Activated CD4-positive, alpha-beta T cell treated with anti-CD3 and anti-CD28 coated beads for 1 hour (primary cell): ENCODE measurements around the gene CNOT8.
A peak's percentile ranks its signal among the peaks of the same experiment; 100 is the strongest.
"Not testable (repeated sequence)": the region's sequence is repeated elsewhere in the genome, so short reads cannot be mapped to it uniquely, and the experiment has no call there.

Source experiments
- DNase-seq: peaks from one replicate; pipeline ENCODE4 v3.0.0-alpha.2; 2020

CNOT8 gene

DNA sequence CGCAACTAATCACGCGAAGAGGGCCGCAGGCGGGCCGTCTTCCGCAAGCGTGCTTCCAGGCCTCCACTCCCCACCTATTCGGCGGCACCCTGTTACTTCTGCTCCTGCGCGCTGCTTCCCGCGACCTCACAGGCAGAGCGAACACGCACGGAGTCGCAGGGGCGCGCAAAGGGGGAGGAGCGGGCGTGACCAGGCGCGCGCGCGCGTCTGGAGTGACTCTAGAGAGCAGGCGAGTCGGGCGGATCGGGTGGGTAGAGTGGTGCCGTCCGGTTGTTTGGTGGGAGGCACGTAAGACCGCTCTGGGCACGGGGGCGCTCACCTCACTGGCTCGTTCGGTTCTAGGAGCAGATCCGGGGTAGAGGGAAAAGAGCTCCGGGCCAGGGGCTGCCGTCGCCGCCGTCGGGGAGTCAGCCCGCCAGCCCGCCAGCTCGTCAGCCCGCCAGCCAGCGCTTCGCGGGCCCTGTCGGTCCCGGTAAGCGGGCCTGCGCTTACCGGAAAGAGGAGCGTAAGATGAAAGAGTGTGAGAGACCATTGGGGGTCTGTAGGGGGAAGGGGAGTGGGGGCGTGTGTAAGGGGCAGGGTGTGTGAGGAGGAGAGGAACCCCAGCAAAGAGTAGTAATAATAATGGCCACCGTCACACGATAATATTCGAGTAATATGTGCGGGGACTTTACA lies at the start of gene CNOT8:
CNOT8 (plus strand) TSS at position 331 of the 675 bp plus-strand sequence. CDS start 4,652 bp downstream, outside the sequence.
- peak; percentile 96 for DNase-seq

DNA sequence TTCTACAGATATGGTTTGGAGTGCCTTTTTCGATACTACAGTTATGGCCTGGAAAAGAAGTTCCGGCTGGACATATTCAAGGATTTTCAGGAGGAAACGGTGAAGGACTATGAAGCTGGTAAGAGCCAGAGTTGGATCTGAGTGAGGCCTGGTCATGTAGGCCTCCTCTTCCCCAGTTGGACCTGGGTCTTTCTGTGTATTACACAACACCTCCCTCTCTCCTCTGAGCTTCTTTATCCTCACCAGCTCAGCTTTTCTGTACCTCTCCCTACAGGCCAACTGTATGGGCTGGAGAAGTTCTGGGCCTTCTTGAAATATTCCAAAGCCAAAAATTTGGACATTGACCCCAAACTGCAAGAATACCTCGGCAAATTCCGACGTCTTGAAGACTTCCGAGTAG lies 47.2 kb upstream of the CNOT8 start:
- DNase-seq = no peak

DNA sequence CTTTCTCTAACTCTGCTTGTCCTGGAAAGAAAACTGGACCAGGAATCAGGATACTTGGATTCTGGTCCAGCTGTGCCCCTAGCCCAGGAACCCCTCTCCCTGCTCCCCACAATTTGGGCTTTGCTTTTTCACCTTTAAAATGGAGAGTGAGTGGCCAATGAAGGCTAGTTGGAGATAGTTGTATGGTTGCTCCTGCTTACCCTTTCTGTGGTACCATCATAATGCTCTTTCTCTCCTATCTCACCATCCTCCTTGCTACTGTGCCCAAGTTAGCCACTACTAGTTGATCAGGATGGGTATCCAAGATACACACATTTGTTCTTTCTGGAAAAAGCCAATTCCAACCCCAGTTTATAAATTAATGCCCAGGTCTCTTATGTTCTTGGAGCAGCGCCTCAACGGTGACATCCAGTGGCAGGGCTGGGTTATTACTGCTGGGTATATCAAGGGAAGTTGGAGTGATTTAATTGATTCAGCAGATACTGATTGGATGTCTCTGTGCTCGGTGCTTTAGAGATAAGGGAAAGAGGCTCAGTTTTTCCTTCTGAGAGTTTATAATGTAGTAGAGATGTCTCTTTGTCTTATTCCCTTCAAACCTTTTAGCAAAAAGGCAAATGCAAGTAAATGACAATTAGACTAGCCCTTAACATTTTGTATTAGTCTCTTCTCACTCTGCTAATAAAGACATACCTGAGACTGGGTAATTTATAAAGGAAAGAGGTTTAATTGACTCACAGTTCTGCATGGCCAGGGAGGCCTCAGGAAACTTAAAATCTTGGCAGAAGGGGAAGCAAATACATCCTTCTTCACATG lies 46.6 kb upstream of the CNOT8 start:
- peak; percentile 48 for DNase-seq

DNA sequence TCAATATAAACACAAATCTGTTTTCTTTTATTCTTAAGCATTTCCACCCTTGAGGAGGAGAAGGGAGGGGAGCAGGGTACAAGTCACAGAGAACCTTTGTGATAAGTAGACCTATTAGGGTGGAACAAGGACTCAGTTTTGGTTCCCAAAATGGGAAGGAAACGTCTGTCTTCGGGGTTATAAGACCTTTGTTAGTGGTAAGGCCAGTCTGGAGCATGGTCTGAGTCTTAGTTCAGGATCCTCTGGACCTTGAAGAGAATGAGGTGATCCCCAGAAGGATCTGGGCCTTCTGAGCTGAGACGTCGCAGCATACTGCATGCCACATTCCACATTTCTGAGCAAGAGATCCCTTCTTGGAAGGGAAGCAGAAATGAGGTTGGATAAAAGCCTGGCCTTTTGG lies 45.3 kb upstream of the CNOT8 start:
- no peak for DNase-seq

DNA sequence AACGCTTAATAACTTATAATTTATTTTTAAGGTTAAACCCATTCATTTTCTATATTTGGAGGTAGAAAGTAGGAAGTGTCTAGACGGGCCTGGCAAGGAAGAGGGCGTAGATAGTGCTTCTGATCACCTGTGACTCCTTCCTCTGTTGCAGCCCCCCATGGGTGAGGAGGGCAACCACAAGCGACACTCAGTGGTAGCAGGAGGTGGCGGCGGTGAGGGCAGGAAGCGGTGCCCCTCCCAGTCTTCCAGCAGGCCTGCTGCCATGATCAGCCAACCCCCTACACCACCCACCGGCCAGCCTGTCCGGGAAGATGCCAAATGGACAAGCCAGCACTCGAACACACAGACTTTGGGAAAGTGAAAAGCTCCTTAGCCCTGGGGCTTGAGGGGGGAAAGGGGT lies 44.7 kb upstream of the CNOT8 start:
- no peak for DNase-seq

DNA sequence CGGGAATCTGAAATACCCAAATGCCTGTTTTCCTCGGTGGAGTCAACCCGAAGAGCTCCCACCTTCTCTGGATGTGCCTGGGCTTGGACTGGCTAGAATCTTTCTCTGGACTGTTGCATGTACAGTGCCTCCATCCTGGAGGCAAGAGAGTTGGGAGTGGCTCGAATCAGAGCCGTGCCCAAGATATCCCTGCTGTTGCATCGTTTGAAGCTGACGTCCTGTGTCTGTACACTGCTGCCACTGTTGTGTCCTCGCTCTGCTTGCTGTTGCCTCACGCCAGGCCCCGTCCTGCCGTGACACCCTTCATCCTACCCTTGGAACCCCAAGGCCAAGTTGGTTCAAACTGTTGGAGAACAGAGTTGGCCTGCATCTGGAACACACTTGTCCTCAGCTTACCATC lies 43.4 kb upstream of the CNOT8 start:
- no peak for DNase-seq

DNA sequence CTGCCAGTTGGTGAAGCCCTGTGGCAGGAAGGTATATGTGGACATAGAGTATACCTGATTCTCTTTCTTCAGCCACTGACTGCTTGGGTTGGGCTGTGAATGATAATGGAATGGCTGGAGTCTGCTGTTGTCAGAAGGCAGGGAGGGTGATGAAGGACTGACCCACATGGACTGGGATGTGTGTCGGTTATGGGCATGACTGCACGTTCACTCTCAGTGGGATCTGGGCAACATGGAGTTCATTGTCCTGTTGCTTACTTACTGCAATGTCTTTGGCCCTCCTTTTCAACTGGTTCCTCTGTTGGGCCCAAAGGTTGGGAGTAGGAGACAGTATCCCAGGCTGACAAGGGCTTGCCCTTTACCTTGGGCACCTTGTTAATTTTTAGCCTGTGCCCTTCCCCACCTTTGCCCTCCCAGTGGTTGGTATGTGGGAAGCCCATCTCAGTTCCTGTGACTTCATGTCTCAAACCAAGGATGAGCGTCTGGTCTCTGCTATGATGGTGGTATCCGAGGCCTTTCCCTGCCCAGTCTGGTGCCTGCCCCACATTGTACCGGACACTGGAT lies 42.7 kb upstream of the CNOT8 start:
- DNase-seq = no peak

DNA sequence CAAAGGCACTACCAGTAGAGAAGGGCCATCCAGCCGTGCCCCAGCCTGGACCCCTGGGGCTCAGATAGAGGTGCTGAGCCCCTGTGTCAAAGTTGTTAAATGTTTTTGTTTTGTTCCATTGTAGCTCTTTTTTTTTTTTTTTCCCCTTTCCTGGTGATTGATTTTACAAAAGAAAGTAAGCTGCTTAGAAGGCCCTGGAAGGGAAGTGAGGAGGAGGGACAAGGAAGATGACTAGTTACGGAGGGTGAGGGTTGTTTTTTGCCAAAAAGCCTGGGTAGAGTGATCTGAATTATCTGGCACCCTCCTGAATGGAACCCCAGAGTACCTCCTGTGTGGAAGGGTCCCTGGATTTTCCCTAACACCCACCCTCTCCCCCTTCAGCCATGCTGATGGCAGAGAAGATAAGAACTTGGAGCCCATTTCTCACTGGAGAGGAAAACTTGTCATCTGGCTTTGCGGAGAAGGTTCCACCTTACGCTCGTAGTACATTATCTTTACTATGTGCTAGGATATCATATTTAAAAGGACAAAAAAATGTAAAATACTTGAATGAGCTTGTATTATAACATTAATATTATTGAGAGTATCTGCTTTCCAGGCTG lies 41.4 kb upstream of the CNOT8 start:
- DNase-seq = no peak

DNA sequence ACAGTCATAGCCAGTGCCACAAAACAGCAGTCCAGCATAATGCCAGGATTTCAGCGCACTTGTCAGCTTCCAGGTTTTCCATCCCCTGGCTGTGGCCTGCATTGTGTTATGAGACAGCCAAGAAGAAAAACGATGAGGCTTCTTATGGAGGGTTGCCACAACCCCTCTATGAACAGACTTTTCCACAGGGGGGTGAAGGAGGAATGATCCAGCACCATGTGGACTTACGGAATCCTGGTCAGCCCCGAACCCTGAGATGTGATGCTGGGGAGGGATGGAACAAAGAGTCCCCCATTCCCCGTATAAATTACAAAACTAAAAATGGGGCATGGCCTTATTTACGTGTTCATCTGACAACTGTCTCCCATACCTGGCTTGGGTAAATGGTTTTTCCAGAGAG lies 40.6 kb upstream of the CNOT8 start:
- DNase-seq = no peak

DNA sequence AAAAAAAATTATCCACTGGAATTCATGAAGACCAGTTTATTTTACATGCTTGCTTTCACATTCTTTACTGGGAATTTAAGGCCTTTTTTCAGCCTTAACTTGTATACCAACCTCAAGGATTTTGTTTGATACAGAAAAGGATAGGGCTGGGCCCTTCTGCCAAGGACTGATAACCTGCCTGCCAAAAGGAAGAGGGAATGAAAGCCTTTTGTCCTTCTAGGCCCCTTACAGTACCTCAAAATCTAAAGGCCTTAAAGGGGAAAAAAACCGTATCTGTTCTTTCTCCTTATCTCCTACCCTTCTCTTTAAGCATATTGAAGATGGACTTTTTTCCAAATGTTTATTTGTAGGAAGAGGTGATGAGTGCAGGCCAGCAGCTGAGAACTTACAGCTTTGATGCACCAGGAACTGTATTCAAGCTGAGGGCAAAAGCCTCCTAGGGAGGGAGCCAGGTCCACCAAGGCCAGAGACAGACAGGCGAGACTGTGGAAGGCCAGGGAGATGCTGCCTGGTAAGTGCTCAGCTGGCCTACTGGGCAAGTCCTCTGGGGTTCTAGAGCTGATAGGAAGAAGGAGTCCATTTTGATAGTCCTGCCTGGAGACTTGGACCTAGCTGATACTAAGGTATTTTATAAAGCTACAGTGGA lies 39.8 kb upstream of the CNOT8 start:
- DNase-seq = no peak

DNA sequence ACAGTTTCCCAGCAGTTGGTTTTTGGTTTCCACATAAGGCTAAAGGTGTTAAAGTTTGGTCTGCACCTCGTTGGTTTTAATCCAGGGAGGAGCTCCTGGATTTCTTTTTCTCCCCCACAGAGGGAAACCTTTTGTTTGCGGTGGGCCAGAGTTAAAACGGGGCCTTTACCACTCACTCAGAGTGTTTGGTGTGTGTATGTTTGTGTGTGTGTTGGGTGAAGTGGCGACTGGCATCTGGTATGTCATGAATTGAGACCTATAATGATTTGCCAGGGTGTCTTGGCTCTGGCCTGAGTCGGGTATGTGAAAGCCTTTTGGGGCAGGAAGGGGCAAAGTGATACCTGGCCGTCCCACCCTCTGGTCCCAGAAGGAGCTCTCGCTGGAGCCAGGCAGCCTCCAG lies 38.9 kb upstream of the CNOT8 start:
- no peak for DNase-seq

DNA sequence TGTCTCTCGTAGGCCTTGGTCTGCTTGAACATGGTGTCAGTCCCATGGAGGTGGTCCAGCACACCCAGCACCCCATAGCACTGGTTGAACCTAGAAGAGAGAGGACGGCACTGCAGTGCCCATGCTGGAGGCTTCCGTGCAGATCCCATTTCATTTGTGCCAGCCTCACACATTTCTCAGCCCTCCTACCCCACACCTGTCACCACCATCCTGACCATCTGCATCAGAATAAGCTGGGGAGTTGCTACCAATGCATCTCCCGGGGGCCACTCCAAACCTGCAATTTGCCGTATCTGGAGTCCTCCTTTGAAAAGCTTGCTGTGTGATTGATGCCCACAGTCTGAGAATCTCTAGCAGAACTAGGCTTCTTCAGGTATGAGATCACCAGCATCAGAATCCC lies 38.0 kb upstream of the CNOT8 start:
- no peak for DNase-seq

DNA sequence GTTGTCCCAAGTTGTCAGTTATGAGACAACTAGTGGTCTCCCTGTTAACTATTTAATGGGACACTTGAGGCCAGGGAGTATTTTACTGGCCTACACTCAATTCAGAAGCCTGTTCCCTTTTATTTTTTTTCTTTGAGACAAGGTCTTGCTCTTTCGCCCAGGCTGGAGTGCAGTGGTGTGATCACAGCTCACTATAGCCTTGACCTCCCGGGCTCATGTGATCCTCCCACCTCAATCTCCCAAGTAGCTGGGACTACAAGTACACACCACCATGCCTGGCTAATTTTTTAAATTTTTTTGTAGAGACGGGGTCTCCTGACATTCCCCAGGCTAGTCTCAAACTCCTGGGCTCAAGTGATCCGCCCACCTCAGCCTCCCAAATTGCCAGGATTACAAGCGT lies 35.5 kb upstream of the CNOT8 start:
- DNase-seq = not testable (repeated sequence)

DNA sequence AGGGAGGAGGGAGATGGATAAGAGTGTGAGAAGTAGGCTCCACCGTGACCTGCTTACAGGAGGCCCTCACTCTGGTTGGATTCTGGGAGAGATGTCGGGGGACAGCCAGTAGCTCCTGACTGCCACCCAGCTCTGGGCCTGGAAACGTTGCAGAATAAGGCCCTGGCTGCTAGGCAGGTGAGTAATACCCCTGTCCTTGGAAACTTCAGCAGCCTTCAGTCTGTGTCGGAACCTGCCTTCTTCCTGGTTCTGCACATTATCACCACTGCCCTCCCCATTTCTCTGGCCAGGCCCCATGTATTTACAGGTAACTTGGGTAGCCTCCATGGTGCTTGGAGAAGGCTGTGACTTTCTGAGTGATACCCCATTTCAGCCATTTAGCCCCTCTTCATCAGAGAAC lies 34.8 kb upstream of the CNOT8 start:
- DNase-seq = no peak

DNA sequence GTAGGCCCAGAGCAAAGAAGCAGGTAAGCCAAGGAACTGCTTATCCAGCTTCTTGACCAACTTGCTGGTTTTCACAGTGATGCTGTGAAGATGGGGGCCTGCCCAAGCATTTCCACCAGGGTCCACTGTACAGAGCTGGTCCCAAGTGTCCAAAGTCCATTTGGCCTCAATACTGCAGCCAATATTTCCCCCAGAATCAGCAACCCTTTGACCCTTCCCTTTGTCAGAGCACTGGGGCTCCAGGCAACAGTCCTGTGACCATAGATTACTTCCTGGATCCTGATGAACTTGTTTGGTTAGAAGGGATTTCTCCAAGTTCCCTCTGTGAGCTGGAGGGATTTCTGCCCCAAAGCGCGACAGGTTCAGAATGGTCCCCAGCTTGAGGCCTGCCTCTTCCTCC lies 34.4 kb upstream of the CNOT8 start:
- DNase-seq = no peak

DNA sequence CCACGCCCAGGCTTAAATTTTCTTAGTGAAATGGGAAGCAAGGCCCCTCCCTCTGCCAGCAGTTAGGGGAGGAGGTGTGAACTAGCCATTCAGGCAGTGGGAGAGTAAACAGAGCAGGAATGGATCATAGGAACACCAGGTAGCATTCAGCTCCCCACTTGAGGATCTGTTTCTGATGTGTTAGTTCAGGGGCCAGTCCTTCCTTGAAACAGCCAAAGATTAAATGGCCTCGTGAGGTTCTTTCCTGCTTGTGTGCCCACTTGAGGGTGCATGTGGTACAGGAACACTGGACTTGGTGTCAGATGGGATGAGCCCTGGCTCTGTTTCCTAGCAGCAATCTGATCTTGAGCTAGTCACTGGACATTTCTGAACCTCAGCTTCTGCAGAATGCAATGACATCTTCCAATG lies 29.2 kb upstream of the CNOT8 start:
- no peak for DNase-seq

DNA sequence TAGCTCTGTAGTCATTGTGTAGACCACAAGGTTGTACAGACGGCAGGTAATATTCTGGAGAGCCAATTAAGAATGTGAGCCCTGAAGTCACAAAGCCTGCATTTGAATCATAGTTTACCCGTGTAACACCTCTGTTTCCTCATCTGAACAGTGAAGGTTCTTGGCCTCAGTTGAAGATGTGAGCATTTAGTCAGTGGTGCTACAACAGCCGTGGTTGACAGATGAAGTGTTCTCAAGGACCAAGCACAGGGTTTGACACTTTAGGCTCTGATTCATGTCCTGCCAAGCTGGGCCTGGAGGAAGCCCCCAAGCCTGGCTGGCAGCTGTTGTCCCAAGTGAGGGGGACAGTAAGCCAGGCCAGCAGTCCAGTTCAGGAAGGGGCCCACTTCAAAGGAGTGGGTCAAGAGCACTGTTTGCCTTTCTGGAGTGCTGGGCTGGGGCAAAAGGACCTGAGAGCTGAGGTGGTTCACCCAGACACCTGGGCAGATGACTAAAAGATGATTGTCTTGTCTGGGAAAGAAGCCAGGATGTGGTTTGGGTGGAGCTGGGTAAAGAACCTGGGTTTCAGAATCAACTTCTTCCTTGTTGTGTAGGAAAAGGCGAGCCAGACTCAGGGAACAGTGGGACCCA lies 28.7 kb upstream of the CNOT8 start:
- DNase-seq = peak; percentile 9

DNA sequence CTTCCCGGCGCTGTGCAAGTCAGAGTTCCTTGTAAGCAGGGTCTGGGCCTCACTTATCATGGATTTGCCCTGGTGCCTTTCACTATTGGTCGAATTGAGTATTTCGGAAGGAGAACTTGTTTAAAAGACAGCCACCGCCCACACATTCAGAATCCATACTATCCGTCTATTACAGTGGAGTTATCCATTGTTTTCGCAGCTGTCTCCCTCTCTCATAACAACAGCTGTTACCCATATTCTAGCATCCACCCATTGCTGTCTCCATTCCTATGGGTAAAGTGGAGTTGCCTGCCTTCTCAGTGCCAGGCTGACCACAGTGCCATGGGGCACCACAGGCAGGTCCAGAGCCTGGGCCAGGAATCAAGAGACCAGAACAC lies 28.2 kb upstream of the CNOT8 start:
- DNase-seq = no peak

DNA sequence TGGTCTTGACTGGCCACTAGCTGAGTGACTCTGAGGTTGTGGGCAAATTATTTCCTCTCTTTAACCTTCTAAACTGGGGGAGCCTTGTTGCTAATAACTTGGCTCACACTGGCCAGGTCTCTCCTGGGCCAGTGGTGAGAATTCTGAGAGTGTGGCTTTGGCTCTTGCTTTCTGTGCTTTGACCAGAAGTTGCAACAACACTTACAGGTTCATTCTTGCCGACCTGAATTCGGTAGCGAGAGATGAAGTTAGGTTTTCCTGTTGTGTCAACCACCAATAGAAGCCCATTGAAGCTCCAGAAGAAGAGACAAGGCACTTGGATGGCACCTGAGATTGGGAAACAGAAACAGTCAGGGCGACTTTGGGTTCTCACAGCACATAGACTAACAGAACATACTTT lies 27.8 kb upstream of the CNOT8 start:
- no peak for DNase-seq

DNA sequence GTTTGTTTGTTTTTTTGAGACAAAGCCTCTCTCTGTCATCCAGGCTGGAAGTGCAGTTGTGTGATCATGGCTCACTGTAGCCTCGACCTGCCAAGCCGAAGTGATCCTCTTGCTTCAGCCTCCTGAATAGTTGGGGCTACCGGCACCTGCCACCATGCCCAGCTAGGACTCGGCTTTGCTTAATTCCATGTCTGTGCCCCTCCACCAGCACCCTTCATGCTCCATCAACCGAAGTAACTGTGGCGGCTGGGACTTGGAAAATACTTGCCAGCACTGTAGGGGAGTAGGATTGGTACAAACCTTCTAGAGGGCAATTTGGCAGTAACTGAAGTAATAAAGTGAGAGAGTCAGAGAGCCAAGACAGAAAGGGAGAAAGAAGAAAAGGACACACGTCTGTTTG lies 27.0 kb upstream of the CNOT8 start:
- no peak for DNase-seq

DNA sequence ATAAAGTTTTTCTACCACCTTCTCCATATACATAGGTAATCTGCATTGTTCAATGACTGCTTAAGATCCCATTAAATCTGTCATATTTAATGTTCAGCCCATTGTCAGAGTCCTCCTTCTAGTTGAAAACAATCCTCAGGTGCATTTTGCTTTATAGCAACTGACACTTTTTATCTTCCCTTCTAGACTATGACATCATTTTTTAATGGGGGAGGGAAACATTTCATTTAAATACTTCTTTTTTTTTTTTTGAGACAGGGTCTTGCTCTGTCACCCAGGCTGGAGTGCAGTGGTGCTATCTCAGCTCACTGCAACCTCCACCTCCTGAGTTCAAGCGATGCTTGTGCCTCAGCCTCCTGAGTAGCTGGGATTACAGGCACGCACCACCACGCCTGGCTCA lies 25.6 kb upstream of the CNOT8 start:
- DNase-seq = not testable (repeated sequence)

DNA sequence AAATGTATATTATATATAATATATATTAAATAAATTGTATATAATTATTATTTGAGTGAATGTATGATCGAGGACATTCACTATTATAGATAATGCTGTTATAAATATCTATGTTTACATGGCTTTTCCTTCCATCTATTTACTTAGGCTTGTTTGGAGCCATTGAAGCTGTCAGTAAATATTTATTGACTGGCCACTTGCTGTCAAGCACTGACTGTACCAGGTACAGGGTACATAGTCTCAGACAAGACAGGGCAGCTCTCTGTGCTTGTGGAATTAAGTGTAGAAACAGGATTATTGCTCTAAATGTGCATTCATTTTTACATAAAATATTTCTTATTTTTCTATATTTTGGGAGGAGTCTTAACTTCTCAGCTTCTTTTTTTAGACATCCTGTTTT lies 24.4 kb upstream of the CNOT8 start:
- DNase-seq = no peak

DNA sequence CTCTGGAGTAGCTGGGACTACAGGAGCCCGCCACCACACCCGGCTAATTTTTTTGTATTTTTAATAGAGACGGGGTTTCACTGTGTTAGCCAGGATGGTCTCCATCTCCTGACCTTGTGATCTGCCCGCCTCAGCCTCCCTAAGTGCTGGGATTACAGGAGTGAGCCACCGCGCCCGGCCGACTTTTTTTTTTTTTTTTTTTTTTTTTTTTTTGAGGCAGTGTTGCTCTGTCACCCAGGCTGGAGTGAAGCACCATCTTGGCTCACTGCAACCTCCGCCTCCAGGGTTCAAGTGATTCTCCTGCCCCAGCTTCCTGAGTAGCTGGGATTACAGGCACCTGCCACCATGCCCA lies 22.8 kb upstream of the CNOT8 start:
- not testable (repeated sequence) for DNase-seq
